ENCODE data around the gene BRDT. TPM values are rescaled to one million over a fixed set of nuclear protein-coding genes. Genes with fewer than 3 reads are reported as not detected.

The BRDT gene
- total and polyA plus RNA-seq, 2 donors (not counting 3 experiments of a cell fraction or from before 2014, with no cell fraction given): not detected

GRCh38 chr1:91912266-91912665, 36.9 kb upstream of the BRDT start:
- Histone ChIP-seq H3K4me2 (ENCODE audit: insufficient read depth, low read length) (peak overlapping the region; percentile 41), H3K9me3 (replicated peaks; ENCODE audit: control insufficient read depth, insufficient read depth, low read length) (no peaks in the 10 kb centered on the region), H3K4me1 (ENCODE audit: control insufficient read depth, extremely low read depth, insufficient read depth, low read length) (peaks cover 23% of the 10 kb centered on the region), H3K9me1 (replicated peaks; ENCODE audit: control insufficient read depth, extremely low read depth, insufficient read depth, low read length) (no peaks in the 10 kb centered on the region), H3K9ac (replicated peaks; ENCODE audit: extremely low read depth, insufficient read depth, low read length) (no peak overlapping the region), H3K36me3 (ENCODE audit: control insufficient read depth in 2 of 2, extremely low read depth in 1 of 2, insufficient read depth in 2 of 2, low read length in 2 of 2) (no peaks in the 10 kb centered on the region), H4K20me1 (replicated peaks; ENCODE audit: control insufficient read depth, extremely low read depth, insufficient read depth, low read length) (no peaks in the 10 kb centered on the region), H3K27me3 (ENCODE audit: control insufficient read depth in 2 of 2, insufficient read depth in 2 of 2, low read length in 2 of 2) (no peaks in the 10 kb centered on the region), H3K4me3 (replicated peaks in 1 of 3; ENCODE audit: insufficient read depth in 1 of 3, low read depth in 1 of 3, low read length in 3 of 3) (no peak overlapping the region), H3K27ac (ENCODE audit: insufficient read depth, low read depth, low read length) (peak overlapping the region; percentile 73), H3K79me2 (ENCODE audit: control insufficient read depth, insufficient read depth, low read length) (no peaks in the 10 kb centered on the region), H2AFZ (ENCODE audit: low read depth, low read length) (no peak overlapping the region)
- TF ChIP-seq FOS (IDR thresholded peaks at IDR 0.05; ENCODE audit: borderline replicate concordance, insufficient read depth, low read length) (peak; percentile 35), MYC (IDR thresholded peaks at IDR 0.05; ENCODE audit: low read depth, low read length) (no peak), GATA2 (IDR thresholded peaks at IDR 0.05; ENCODE audit: insufficient read depth, insufficient read length, low read depth, low read length) (peak; percentile 90), JUN (IDR thresholded peaks at IDR 0.05; ENCODE audit: borderline replicate concordance, insufficient read depth, insufficient read length, low read depth) (peak; percentile 49), POLR2AphosphoS5 (IDR thresholded peaks at IDR 0.05; ENCODE audit: insufficient read depth, low read depth, low read length) (peak; percentile 33)
- intact Hi-C loops (cut with micrococcal nuclease): loop anchor here (2.0 kb wide), 2 partner anchors 25 to 61 kb away; partner anchors contain the start of gene TGFBR3
- POLR2A ChIA-PET: no interaction called here
- no TSS peak for BruUV-seq (replicated peaks)
- peak; percentile 62 for DNase-seq (ENCODE audit: low read depth, low spot score)
- FAIRE-seq: no peak
- CTCF ChIA-PET: no interaction called here
- dilution Hi-C loops (cut with MboI; ENCODE audit: extremely low pct_ligation_motif_present, low sequenced_read_pairs): no loop called here

- H3K4me1 ChIP-seq (ENCODE audit: control insufficient read depth, extremely low read depth, insufficient read depth, low read length): peaks cover 23% of the 10 kb centered on the region
- peak overlapping the region; percentile 17 for H2AFZ ChIP-seq (ENCODE audit: low read depth, low read length)
- TF ChIP-seq CTCF (IDR thresholded peaks at IDR 0.05; ENCODE audit: extremely low read depth in 1 of 2, insufficient read depth in 1 of 2, low read depth in 1 of 2, low read length in 2 of 2) (no peak), GATA2 (IDR thresholded peaks at IDR 0.05; ENCODE audit: insufficient read depth, insufficient read length, low read depth, low read length) (no peak), EZH2 (IDR thresholded peaks at IDR 0.05; ENCODE audit: borderline replicate concordance, low read depth, low read length, severe bottlenecking) (no peak), MAX (IDR thresholded peaks at IDR 0.05; ENCODE audit: insufficient read depth, insufficient read length) (no peak), POLR2A (IDR thresholded peaks at IDR 0.05; ENCODE audit: low read depth, low read length) (no peak), POLR2AphosphoS5 (IDR thresholded peaks at IDR 0.05; ENCODE audit: insufficient read depth, low read depth, low read length) (no peak), FOS (IDR thresholded peaks at IDR 0.05; ENCODE audit: borderline replicate concordance, insufficient read depth, low read length) (no peak), JUN (IDR thresholded peaks at IDR 0.05; ENCODE audit: borderline replicate concordance, insufficient read depth, insufficient read length, low read depth) (no peak), MYC (IDR thresholded peaks at IDR 0.05; ENCODE audit: low read depth, low read length) (no peak)
- H3K27ac ChIP-seq (ENCODE audit: insufficient read depth, low read depth, low read length): peak overlapping the region; percentile 73
- H3K27me3 ChIP-seq (ENCODE audit: control insufficient read depth in 2 of 2, insufficient read depth in 2 of 2, low read length in 2 of 2): no peaks in the 10 kb centered on the region
- no peaks in the 10 kb centered on the region for H3K79me2 ChIP-seq (ENCODE audit: control insufficient read depth, insufficient read depth, low read length)
- CTCF ChIA-PET: interaction anchor here (1.6 kb wide), 1 partner anchor 378 kb away, joined by 4 read pairs; no protein-coding TSS in a partner anchor
- FAIRE-seq (peak; percentile 76), DNase-seq (ENCODE audit: low read depth, low spot score) (peak; percentile 56)
- no peaks in the 10 kb centered on the region for H3K9me3 ChIP-seq (replicated peaks; ENCODE audit: control insufficient read depth, insufficient read depth, low read length)
- H3K4me3 ChIP-seq (replicated peaks in 1 of 3; ENCODE audit: insufficient read depth in 1 of 3, low read depth in 1 of 3, low read length in 3 of 3): no peak overlapping the region
- intact Hi-C loops (cut with micrococcal nuclease) (loop anchor here (2.0 kb wide), 2 partner anchors 26 to 62 kb away; partner anchors contain the start of gene TGFBR3), dilution Hi-C loops (cut with MboI; ENCODE audit: extremely low pct_ligation_motif_present, low sequenced_read_pairs) (no loop called here)
- H4K20me1 ChIP-seq (replicated peaks; ENCODE audit: control insufficient read depth, extremely low read depth, insufficient read depth, low read length): no peaks in the 10 kb centered on the region
- no peaks in the 10 kb centered on the region for H3K36me3 ChIP-seq (ENCODE audit: control insufficient read depth in 2 of 2, extremely low read depth in 1 of 2, insufficient read depth in 2 of 2, low read length in 2 of 2)
- POLR2A ChIA-PET: no interaction called here
- peak overlapping the region; percentile 41 for H3K4me2 ChIP-seq (ENCODE audit: insufficient read depth, low read length)
- H3K9ac ChIP-seq (replicated peaks; ENCODE audit: extremely low read depth, insufficient read depth, low read length): peak overlapping the region; percentile 39
- no TSS peak for BruUV-seq (replicated peaks)
- no peaks in the 10 kb centered on the region for H3K9me1 ChIP-seq (replicated peaks; ENCODE audit: control insufficient read depth, extremely low read depth, insufficient read depth, low read length)
Observed at GRCh38 chr1:91913018-91913417, 36.2 kb upstream of the BRDT start.

Data from endothelial cell of umbilical vein (primary cell).